HG03045 (cell line): ENCODE data around the gene TSKU.
"Not testable (repeated sequence)": the region's sequence is repeated elsewhere in the genome, so short reads cannot be mapped to it uniquely, and the experiment has no call there.

Experiments
- ATAC-seq: cut with Tn5 transposase; IDR thresholded peaks from one replicate; pipeline ENCODE4 v1.9.1; 2021; ENCODE audit warnings: mild to moderate bottlenecking, moderate library complexity; ENCODE audit not compliant: unreplicated experiment

TSKU gene

DNA sequence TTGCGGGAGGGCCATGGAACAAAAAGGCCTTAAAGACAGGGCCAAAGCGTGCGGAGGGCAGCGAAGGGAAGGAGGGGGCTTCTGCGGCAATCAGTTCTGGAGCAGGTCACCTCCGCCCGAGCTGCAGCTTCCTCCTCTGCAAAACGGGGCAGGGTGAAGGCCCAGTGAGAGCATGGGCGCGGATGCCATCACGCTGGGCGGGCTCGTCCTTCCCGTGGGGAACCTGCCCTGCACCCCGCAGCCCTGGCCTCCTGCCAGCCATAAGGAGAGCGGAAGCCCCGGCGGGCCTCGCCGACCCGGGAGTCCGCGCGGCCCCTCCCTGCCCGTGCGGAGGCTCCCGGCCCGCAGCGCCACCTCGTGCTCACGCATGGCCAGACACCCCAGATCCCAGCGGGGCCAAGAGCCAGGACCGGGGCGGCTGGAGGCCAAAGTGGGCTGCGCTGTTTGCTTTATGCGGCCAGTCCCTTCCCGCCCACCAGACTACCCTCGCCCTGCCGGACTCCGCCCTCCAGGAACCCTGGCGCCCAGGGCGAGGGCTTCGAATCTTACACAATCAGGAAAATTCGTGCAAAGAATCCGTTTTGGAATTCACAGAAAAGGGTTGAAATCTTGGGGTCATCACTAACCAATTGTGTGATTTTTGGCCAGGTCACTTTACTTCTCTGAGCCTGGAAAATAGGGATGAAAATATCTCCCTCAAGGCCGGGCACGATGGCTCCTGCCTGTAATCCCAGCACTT lies 16.1 kb downstream of the TSKU start:
- ATAC-seq, result peak; percentile 73

DNA sequence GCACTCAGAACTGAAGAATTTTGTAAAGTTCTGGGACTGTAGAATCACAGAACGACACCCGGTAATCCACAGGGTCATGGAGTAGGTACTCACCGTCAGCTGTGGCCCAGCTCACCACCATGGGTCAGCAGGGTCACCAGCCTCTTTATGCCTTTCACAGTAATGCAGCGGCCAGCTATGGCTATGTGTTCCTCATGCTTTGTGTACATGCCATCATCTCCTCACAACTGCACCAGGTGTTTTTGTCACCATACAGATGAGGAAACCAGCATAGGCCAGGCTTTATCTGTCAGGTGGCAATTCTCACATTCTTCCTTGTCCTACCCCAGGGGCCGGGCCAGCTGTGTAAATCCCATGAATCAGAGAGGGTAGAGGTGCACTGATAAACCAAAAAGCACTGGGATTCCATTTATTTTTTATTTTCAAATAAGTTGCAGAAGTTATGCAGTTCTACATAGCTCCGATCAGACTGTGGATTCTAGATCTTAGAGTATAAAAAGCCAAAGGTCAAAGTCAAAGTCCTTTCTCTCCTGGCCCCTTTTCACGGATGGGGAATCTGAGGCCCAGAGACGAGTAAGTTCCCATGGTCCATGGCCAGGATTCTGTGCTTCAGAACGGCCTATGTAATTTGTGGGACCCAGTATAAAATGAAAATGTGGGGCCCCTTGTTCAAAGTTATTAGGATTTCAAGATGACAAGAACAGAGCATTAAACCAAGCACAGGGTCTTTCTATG lies 17.5 kb downstream of the TSKU start:
- no peak for ATAC-seq

DNA sequence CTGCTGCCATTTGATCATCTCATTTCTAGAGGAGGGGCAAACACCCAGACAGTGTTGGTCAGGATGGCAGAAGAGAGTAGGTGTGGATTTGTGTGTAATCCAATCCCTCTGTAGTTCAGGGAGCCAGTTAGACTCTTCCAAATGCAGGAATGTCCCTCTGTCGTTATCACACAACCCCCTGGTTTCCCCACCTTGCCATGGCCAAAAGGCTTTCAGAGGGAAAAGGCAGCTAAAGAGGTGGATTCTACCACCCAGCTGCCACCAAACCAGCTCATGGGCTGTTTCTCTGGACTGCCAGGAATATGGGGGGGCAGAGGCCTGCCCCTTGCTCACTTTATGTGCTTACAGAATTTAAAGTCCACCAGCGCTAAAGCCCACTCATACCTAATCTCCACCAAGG lies 18.1 kb downstream of the TSKU start:
- no peak for ATAC-seq

DNA sequence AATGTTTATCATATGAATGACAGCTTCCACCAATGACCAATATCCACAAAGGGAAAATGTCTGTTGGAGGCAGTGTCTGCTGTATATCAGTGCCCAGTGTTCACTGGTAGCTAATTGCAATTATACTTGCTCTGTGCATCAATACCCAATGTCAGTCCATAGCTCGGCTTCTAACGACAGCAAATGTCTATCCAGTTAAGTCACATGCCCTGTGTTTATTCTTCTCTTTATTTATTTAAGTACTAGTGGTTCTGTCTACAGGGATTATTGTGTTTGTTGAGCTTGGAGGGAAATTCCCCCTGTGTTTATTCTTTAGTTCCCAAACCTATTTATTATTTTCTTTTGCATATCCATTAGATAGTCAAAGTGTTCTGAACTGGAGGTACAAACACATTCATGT lies 18.6 kb downstream of the TSKU start:
- ATAC-seq, result no peak

DNA sequence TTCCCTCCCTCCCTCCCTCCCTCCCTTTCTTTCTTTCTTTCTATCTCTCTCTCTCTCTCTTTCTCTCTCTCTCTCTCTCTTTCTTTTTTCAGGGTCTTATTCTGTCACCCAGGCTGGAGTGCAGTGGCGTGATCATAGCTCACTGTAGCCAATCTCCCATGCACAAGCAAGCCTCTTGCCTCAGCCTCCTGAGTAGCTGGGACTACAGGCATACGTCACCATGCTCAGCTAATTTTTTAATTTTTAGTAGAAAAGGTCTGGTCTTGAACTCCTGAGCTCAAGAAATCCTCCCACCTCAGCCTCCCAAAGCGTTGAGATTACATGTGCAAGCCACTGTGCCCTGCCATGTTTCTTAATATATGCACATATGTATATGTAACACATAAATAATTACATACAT lies 19.0 kb downstream of the TSKU start:
- ATAC-seq, result no peak

DNA sequence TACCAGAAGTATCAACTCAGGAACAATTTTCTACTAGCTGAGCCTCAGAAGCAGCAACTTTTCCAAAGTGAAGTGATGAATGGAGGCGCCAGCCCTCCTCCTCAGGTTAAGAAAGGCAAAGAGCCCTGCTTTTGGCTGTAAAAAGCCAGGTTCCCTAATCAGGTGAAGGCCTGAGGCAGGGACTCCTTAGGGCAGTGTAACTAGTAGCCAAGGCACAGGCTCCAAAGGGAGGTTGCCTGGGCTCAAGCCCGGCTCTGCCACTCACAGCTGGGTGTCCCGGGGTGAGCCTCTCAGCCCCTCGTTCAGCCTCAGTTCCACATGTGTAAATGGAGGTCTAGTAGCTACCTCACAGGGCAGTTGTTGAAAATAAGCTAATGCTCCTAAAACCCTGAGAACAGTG lies 19.5 kb downstream of the TSKU start:
- no peak for ATAC-seq

DNA sequence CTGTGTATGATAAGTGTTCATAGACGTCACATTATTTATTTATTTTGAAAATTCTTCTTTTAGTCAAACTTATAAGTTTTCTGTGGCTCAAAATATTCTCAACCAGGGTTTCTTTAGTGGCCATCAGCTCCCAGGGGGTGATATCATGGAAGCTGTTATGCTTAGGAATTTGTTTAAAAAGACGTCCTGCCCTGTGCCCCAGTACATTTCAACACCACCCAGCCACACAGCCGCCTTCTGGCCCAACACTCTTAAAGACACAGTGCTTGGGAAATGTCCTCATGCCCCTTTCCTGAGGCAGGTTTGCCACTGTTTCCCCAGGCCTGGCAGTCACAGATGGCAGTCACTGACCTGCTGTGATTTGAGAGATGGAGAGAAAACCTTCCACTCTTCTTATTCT lies 19.9 kb downstream of the TSKU start:
- no peak for ATAC-seq

DNA sequence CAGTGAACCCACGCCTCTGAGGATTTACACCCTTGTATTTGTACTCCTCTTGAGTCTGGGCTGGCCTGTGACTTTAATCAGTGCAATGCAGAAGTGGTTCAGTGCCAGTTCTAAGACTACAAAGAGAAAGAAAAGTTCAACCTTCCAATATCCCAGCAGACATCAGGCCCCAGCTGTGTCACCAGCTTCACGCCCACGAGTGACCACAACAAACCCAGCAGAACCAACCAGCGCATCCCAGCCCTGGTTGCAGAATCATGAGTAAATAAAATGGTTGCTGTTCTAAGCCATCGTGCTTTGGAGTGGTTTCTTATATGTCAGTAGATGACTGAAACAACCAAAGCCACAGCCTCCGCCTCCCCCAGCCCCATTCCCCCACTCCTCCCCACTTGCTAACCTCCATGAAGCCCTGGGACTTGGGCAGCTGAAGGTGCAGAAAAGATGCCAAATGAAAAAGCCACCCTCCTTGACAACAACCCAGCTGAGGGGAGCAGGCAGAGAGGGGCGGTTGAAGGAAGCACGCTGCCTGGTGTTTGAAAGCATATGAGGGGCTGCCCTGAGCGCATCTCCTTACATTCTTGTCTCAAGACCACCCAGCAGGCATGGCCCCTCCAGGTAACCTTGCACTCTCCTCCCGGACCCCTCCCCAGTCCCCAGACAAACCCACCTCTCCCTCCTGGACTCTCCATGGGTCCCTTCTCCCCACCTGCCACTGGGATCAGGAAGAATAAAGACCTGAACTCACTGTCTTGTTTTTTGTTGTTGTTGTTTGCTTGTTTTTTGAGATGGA lies 20.9 kb downstream of the TSKU start:
- ATAC-seq, result no peak

DNA sequence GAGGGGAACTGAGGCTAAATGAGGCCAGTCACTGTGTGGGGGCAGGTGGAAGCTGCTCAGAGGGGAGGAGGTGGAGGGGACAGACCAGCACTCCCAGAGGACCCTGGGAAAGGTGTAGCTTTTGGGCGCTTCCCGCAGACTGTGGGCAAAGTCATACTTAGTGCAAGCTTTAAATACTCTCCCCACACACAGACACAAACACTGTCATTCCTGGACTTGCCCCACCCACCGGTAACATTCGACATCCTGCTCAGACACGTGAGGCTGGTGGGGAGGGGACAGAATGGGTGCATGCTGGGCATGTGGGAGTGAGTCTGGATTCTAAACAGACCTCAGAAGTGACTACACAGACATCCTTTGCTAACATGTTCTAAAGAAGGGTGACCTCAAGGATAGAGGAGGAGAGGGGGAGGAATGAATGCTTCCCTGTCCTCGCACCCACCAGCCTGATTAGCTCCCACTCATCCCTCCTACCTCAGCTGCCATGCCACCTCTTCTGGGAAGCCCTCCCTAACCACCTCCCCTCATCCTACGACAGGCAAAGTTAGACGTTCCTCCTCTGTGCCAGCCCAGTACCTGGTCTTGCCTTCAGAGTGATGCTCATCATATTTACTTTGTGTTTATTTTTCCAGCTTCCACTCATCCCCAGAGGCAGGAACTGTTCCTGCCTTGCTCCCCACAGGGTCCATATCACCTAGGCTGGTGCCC lies 22.2 kb downstream of the TSKU start:
- ATAC-seq, result no peak

DNA sequence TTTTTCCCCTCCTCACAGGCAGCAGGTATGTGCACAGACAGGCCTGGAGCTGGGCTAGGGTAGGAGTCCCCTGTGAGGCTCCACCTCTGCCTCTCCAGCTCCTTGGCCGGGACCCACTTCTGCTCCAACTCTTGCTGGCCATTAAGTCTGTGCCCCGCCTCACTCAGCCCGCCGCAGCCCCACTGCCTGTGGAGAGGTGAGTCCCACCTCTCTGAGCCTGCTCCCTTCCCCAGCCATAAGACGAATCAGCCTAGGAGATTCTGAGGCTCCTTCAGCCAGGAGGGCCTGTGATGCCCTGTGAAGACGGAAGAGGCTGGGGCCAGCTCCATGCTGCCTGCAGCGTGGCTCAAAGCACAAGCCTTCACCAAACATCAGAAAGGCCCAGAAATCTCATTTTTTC lies 23.0 kb downstream of the TSKU start:
- no peak for ATAC-seq

DNA sequence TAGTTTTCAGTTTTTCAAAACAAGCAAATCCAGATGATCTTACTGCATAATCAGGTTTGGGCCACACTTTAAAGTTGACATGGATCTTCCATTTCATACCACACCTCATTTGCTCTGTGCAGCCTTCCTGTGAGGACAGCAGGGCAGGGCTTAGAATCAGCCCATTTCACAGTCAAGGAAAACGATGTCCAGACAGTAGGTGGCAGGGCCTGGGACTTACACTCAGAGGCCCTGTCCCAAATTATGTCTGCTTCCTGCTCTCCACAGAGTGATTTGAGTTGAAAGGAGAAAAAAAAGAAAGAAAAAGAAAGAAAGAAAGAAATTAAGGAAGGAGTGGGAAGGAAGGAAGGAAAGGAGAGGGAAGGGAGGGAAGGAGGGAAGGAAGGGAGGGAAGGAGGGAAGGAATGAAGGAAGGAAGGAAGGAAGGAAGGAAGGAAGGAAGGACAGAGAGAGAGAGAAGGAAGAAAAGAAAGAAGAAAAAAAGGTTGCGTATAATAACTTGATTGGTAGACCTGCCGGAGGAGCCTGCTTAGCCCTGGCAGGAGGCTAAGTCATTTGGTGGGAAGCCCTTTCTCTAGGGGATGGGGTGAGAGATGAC lies 23.6 kb downstream of the TSKU start:
- no peak for ATAC-seq

DNA sequence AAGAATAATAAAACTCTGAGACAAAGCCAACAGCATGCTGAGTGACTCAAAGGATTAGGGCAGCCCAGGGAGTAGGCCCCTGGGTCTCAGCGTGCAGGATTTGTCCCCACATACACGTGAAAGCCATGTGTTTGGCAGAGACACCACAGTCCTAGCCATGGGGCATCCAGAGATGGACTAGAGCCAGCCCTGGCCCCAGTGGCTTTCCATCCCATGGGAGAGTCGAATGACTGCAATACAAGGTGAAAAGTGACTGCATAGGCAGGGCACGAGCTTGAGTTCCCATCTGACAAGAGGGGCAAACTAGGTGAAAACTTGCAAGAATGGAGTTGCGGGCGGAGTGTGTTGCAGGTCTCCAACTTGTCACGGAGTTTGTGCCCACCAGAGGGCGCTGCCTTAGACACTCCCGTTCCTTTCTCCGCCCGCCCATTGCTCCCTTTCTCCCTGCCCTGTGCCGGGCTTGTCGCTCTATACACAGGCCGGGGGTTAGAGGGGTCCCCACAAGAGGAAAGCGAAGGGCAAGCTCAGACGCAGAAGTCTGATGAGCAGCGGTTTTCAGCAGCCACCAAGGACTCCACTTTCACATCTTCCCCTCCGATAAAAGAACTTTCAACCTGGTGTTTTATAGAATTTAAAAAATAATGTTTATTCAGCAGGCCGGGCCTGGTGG lies 24.2 kb downstream of the TSKU start:
- ATAC-seq, result no peak

DNA sequence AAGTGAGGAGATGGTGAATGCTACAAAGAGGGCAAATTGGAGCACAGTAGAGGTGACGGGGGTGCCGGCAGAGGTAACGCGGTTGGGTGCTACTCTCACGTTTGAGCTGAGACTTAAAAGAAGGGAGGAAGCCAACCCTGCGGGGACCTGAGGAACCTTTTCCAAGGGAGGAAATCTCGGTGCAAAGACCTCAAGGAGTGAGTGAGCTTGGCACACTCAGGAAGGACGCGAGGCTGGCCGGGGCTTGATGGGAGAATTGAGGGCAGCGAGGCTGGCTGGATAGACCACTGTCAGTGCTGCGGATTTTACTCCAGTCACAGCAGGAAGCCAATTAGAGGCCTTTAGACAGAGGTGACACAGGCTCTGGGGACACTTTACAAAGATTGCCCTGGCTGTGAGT lies 25.0 kb downstream of the TSKU start:
- no peak for ATAC-seq

DNA sequence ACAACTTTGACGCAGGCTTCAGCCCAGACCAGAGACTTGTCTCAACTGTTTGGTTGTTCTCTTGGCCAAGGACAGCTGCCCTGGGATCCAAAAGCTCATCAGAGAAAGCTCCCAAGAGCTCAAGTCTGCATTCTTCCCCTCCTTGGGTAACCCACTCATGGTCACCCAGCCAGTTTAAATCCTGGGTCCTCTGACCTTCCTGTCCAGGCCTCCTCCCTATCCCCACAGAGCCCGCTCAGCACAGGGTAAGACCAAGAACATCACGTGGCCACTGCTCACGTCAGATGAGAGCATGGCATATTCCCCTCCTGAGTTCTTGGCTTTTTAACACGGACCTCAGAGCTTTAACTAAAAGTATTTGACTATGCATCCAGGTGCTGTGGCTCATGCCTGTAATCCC lies 25.8 kb downstream of the TSKU start:
- ATAC-seq, result no peak

DNA sequence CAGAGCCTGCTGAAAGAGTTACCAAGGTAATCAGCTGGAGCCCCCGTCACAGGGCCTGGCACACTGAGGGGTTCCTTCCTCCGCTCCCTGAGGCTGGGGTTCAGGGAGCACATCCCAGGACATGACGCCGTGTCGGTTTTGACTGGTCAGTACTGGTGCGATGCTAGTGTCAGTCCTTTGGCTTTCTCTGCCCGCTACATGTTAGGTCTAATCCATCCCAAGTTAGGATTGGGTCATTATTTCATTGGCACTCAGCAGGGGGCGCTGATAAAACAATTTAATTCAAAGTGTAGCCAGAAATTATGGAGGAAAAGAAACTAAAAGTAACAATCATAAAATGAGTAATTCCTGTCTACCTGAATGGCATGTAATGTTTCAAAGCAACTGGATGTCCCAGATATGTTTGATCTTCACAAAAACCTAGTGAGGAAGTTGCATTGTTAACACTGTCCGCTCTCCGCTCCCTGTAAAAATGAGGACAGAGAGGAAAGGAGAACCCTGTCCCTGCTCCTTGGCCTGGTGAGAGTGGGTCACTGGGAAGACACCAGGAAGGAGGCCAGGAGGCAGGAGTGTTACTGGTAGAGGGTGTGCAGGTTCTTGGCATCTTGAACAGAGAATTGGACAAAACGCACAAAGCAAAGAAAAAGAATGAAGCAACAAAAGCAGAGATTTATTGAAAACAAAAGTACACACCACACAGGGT lies 27.1 kb downstream of the TSKU start:
- no peak for ATAC-seq

DNA sequence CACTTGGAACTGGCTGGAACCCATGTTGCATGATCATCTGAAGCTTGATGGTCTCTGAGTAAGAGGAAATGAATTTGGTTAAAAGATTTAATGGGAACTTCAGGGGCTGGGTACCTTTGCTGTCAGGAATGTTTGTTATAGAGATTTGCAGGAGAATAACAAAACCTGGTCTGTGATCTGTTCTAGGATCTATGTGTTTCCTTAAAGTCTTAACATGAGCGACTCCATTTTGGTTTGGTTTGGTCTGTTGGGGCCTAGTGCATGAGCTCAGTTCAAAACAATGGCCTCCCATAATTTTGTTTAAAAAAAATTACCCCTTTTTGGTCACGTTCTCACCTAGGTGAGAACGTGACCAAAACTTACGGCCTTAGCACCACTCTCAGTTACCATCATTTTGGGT lies 28.1 kb downstream of the TSKU start:
- no peak for ATAC-seq

DNA sequence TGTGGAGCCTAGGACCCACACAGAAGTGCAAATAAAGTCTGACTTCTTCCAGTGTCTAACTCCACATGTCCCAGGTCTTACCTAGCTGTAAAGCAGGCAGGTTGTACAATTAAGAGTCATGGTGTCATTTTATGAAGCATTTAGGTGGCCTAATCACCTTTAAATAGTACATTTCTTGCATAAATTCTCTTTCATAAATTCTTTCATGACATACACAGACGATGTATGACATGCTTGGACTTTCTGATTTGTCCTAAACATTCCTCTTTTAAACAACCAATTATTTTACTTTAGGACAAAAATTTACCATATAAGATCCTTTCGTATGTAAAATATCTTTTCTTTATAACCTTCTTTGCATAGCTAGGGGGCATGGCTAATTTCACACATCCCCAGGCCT lies 31.3 kb downstream of the TSKU start:
- no peak for ATAC-seq

DNA sequence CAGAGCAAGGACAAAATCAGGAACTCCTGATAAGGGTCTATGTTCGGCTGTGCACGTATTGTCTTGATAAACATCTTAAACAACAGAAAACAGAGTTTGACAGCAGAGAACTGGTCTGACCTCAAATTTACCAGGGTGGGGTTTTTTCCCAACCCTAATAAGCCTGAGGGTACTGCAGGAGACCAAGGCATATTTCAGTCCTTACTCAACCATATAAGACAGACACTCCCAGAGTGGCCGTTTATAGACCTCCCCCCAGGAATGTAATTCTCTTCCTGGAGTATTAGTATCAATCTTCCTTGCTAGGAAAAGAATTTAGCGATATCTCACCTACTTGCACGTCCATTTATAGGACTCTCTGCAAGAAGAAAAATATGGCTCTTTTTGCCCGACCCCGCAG lies 32.5 kb downstream of the TSKU start:
- ATAC-seq, result not testable (repeated sequence)

DNA sequence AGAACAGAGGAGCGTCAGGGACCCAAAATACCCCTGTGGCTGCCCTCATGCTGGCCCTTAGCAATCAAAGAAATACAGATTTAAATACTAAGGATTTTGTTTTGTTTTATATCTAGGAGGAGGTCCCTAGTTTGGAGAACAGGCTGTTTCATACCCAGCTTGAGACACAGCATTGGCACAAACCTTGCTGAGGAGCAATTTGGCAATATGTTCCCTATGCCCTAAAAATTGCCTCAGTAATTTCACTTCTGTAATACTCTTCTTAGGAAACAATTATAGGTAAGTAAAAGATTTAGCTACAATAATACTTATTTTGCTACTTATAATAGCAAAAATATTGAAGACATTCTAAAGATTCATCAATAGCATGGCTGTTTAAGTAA lies 37.0 kb downstream of the TSKU start:
- ATAC-seq, result no peak

DNA sequence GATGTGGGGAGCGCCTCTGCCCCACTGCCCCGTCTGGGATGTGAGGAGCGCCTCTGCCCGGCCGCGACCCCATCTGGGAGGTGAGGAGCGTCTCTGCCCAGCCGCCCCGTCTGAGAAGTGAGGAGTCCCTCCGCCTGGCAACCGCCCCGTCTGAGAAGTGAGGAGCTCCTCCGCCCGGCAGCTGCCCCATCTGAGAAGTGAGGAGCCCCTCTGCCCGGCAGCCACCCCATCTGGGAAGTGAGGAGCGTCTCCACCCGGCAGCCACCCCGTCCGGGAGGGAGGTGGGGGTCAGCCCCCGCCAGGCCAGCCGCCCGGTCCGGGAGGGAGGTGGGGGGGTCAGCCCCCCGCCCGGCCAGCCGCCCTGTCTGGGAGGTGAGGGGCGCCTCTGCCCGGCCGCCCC lies 38.2 kb downstream of the TSKU start:
- not testable (repeated sequence) for ATAC-seq
